ENCODE results near the gene PSMB7.

Gene PSMB7

DNA sequence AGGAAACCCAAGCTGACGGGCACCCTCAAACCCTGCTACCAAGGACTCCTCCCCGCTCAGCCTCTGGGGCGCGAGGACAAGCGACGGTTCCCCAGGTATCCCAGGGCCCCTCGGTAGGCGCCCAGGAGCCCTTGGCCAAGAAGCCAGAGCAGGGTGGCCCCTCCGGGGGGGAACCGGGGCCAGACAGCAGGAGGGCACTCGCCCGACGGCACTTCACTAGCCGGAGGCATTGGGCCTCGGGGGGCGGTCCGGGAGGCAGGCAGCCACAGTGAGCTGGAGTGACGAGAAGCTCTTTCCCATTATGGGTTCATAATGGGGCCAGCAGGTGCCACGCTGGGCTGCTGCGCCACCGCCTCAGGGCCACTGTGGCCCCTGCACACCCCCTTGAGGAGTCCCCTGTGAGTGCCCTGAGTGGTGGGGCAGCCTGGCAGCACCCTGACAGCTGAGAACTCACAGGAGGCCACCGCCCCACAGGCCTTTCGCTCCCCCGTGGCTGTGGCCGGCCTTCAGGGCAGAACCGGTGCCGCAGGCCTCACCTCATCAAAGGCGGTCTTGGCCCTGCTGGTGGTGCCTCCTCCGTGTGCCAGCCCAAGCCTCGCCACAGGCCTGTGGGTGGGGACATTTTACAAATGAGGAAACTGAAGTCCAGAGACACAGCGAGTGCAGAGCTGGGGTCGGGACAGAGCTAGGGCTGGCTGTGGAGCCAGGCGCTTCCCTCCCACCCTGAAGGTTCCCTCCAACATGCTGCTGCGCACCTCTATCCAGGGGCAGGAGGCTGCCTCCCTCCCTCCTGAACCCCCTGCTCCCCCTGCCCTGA, 68.7 kb downstream of the PSMB7 start:
- DNase-seq (ENCODE audit: low read depth in 2 of 2, low spot score in 1 of 2) = no peak

DNA sequence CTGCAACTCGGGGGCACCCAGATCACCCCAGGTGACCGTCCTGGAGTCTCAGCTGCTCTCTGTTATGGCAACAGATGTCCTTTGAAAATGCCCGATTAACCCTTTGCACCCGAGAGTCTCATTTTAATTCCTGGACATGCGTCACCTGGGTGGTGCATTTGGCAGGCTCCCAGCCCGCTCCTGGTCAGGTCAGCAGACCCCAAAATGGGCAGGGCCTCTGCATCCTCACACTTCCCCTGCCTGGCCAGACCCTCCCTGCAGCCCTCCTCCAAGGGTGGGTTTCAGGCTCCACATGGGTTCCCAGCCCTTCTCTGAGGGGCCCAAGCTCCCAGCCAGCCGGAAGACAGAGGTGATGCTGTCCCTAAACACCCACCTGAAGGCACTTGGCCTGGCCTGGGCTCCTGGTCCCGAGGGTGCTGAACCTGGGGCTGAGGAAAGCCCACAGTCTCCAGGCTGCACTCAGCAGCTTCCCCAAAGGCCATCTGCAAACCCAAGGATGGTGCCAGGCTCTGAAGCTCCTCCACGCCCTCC, 69.4 kb downstream of the PSMB7 start:
- no peak for DNase-seq (ENCODE audit: low read depth in 2 of 2, low spot score in 1 of 2)

DNA sequence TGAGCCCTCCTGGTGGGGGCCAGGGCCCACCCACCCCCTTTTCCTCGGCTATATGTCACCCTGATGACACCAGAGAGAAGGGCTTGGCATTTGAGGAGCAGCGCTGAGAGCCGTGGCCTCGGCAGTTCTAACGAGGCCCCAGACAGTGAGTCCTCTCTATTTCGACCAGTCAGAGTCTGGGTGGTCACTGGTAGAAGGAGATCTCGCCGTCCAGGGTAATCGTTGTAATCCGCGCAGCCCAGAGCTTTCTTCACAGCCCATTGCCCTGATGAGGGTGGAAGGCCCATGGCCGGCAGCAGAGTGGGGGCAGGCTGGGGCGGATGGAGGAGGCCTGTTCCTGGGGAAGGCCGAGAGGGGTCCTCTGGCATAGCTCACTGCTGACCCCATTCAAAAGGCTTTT, 70.2 kb downstream of the PSMB7 start:
- DNase-seq (ENCODE audit: low read depth in 2 of 2, low spot score in 1 of 2) = no peak

DNA sequence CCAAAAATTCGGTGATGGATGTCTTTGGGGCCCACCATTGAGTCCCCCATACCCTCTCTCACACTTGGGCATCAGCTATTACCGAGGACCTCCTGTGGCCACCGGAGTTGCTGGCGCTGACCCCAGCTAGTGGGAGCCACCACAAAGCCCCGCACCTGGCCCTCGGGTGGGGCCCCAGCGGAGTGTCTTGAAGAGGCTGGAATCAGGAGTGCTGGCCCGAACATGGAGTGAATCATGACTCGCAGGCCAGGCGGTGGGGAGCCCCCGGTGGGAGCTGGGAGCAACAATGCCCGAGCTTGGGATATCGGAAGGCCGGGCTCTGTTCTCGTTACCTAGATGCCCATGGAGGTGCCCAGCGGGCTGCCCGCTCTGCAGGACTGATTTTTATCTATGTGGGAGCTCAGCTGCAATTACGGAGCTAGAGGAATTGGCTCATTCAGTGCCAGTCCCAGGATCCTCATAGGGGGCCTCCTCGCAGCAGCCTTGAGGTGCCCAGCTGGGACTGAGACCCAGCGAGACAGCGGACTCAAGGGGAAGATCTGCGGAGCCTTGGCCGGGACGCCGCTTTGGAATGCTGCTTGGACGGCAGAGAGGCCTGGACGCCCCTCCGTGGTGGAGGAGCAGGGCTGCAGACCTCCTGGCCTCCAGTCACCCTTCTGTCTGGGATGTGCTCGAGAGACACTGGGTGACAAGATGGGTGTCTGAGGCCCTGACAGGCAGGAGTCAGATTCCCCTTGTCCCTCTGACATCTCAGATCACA, 70.8 kb downstream of the PSMB7 start:
- DNase-seq (ENCODE audit: low read depth in 2 of 2, low spot score in 1 of 2) = no peak

DNA sequence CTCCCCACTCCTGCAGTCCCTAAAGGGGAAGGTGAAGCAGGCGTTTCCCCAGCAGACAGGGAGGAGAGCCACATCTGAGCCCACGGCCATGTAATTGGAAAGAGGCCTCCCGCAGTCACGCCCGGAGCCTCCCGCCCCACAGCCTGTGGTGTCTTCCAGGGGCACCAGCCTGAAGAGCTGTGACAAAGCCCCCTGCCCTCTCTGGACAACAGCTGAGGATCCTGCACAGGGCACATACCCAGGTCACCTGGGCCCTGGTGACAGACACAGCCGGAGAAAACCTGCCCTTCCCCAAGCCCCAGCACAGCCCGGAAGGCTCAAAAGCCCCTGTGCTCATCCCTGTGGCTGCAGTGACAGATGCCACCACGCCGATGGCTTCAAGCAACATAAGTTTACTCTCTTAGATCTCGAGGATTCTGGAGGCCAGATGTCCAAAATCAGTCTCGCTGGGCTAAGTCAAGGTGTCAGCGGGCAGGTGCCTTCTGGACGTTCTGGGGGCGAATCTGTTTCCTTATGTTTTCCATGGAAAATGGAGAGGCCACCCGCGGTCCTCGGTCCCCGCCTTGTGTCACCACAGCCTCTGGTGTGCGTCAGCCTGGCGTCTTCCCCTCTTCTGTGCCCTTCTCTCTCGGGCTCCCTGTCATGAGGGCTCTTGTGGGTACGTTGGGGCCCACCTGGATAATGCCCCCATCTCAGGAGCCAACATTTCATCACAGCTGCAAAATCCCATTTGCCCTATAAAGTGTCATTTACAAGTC, 71.5 kb downstream of the PSMB7 start:
- DNase-seq (ENCODE audit: low read depth in 2 of 2, low spot score in 1 of 2) = no peak

DNA sequence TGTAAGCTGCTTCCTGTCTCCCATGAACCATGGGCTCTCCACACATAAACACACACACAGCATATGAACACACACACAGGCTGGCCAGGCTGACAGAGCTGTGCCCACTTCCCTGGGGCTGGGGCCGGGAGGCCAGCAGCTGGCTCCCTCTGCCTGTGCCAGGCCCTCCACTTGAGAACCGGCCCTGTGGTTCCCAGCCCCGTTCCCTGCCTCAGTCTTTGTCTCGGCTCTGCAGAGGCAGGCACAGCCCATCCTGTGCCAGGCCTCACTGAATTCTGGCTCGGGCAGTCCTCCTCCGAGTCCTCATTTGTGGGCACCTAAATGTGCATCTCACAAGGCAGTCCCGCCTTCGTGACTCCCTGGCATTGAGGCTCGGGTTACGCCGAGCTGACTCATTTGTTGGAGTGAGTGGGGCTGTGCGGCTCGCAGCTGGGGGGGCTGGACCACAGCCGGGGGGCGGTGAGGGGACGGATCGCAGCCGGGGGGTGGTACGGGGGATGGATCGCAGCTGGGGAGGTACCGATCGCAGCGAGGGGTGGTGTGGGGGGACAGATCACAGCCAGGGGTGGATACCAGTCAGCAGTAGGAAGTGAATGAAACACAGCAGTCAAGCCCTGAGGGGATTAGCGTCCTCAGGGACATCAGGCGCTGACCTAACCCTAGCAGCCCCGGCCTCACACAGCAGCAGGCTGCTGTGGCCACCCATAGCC, 72.3 kb downstream of the PSMB7 start:
- no peak for DNase-seq (ENCODE audit: low read depth in 2 of 2, low spot score in 1 of 2)

DNA sequence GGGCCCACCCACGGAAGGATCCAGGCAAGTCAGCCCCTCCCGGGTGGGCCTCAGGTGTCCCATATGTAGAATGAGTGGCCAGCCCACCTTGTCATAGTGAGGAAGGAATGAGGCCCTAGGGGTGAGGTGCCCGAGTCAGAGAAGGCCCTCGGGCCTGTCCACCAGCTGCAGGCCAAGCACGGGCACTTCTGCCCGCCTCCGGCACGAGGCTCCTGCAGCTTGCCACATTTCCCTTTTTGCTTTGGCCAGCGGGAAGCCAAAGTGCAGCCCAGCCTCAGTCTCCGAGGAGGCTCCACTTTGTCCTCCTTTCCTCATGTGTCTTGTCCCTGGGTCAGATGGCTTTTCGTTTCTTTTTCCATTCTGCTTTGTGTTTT, 72.9 kb downstream of the PSMB7 start:
- DNase-seq (ENCODE audit: low read depth in 2 of 2, low spot score in 1 of 2) = no peak

DNA sequence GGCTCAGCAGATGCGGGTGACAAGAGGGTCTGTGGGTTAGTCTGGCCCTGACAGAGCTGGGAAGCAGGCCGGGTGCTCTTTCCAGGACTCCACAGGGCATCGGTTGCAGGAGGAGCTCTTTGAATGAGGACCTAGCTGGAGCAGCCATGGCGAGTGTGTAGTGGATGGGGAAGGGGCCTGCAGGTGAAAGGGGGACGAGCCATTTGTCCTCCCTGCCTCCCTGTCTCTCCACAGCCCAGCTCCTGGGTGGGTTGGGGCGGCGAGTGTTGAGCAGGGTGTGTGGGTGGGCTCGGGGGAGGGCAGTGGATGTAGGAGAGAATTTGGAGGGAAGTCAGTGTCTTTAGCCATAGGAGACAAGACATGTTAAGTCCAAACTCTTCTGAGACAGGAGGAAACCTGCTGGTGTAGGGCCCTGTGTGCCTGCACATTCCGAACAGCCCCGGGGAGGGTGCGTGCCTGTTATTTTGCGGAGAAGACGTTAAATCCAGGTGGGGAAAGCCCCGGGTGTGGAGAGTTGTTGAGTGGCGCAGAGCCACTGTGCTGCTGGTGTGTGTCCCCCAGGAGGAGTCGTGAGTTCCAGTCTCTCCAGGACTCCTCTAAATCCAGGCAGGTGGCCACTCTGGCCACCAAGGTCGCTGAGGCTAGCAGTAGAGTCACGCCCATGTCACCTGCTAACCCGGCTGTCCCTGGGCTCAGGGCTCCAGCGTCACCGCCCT, 73.6 kb downstream of the PSMB7 start:
- no peak for DNase-seq (ENCODE audit: low read depth in 2 of 2, low spot score in 1 of 2)

DNA sequence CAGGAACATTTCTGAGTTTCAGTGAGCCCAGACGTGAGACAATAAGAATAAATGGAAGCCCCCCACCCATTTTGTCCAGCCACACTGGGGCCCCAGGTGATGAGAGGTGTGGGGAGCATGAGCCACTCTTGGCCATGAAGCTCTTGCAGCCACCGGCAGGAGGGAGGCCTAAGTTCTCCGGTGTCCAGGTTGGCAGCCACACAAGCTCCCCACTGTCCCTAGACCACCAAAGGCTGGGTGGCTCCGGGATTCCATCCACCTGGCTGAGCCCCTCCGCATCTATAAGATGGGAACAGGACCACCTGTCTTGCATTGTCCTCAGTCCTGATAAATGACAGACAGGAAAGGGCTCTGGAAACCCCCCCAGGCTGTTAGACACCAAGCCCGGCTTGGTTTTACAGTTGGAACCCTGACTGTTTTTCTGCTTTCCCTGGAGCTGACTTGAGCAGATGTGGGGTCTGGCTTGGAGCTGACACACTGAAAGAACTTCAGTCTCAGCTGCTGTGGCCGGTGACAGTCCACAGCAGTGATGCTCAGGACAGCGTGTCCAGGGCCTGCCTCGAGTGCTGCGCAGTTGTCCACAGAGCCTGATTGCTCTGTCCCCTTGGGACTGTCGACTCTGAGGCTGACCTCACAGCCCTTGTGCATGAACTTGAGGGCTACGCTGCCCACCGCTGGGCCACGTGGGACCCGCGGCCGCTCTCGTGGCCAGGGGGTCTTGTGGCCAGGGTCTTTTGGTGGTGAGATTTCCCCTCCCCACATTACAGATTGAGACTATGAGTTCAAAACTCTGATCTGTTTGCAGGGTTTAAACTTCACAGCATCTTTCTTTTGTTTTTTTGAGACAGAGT, 74.8 kb downstream of the PSMB7 start:
- DNase-seq (ENCODE audit: low read depth in 2 of 2, low spot score in 1 of 2) = no peak

DNA sequence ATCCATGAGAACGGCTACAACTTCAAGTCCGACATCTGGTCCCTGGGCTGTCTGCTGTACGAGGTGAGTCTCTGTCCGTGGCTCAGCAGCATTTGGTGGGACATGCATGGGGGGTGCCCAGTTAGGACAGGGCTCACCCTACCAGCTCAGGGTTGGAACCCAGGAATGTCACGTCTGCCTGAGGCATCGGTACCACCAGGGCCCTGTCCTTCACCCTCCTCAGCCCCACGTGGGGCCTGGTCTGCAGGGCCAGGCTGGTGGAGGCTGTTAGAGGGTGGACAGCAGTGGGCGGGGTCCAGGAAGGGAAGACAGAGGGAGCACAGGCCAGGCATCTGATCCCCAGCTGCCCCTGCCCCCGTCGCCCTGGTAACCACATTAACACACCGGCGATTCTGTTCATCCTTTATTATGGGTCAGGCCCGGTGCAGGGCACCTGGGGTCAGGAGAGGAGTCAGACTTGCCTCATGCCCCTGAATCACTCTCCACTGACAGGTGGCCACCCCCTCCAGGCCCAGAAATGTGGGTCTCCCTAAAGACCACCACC, 75.6 kb downstream of the PSMB7 start:
- DNase-seq (ENCODE audit: low read depth in 2 of 2, low spot score in 1 of 2) = no peak

DNA sequence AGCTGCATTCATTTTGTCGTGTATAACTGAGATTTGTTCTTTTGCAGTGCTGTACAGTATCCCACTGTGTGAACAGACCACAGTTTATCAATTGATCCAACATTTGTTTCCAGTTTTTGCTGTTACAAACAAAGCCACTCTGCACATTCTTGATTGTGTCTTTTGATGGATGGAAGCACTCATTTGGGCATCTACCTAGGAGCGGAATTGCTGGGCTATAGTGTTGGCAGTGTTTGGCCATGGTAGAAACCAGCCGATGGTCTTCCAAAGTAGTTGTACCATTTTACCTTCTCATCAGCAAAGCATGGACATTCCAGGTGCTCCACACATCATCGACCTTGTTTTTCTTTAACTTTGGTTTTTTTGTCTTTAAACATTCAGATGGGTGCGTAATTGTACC, 77.7 kb downstream of the PSMB7 start:
- DNase-seq (ENCODE audit: low read depth in 2 of 2, low spot score in 1 of 2) = no peak

DNA sequence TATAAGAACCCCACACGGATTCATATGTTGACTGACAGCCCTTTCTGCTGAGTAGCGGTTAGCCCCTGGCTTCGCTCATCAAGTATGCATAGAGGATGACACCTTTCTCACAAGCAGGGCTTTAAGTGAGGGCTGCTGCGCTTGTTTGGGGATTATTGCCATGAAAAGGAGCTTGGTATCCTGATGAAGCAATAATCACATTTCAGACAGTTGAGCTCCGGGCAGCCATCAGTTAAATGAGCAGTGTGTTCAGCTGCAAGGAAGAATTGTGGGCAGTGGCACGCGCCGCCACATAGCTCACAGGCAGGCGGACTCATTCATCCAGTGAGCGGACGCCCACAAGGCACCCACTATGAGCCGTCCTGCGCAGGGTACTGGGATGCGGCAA, 79.9 kb downstream of the PSMB7 start:
- DNase-seq (ENCODE audit: low read depth in 2 of 2, low spot score in 1 of 2) = no peak

DNA sequence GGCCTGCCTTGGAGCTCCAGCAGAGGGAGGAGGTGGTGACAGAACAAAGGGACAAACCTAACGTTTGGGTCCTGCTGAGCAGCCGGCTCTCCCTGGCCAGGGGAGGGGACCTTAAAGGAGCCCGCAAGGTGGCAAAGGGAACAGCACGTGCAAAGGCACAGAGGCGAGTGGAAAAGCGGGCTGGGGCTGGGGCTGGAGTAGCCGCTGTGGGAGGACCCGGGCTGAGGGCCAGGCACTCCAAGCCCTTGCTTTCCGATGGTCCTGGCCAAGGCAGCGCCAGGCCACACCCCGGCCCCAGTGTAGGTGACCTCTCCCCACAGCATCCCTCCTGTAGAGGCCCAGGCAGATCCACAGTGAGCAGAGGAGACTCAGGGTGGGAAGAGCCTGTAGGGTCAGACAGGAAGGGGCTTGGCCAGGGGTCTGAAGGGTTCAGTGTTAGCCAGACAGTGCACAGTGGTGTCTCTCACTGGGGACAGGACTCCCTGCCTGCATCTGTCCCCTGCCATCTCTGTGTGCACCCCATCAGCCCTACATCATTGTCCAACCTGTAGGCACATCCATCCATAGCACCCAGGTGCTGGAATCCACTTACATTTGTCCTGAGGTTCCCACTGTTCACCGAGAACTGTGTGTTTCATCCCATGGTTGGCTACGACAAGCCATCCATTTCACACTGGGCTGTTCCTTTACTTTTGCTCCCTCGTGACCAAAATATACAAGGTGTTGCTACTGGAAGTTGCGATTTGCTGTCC, 80.5 kb downstream of the PSMB7 start:
- DNase-seq (ENCODE audit: low read depth in 2 of 2, low spot score in 1 of 2) = no peak

DNA sequence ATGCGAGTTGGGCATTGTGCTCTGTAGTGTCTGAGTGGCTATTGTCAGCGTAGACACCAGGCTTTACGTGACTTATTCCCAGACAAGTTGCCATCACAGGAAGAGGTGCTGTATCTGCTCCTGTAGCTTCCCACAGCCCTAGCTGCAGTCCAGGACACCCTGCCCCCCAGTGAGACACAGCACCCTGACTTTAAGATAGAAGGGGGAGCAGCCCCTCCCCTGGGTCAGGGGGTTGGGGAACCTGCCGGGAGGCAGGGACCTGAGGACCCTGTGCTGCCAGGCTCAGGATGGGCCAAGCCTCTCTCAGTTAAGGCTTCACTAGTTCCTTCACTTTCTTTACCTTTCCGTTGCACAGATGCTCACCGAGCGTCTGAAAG, 82.1 kb downstream of the PSMB7 start:
- no peak for DNase-seq (ENCODE audit: low read depth in 2 of 2, low spot score in 1 of 2)

DNA sequence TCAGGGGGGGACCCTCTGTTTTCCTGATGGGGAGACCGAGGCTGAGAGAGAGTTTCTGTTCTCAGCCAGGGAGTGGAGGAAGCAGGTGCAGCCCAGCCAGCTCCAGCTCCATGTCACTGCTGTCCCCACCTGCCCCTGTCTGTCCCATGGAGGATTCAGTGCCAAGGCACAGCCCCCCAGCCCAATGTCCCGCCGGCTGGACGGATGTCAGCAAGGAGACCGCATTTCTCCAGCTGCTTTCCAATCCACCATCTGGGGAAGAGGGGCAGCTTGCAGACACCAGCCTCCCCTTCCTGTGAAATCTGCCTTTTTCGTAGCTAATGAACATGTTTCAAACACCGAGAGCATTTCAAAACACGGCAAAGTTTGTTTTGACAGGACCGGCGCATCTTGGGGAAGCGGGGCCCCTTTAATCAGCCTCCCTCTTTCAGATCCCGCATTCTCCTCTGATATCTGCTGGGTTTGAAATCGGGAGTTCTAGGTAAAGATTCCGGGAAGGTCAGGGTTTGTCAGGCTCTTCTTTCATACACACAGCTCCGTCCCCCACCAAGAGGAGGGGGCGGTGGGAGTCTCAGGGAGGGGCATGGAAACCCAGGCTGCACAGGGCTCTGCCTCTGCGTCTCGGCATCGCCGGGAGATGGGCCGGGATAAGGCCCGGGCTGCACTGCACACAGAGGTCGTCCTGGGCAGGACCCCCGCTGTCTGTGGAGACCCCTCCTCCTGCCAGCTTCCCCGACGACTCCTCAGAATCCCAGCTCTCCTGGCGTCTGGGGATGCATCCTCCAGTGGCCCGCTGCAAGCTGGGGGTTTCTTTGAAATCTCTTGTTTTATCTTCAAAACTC, 82.7 kb downstream of the PSMB7 start:
- no peak for DNase-seq (ENCODE audit: low read depth in 2 of 2, low spot score in 1 of 2)

DNA sequence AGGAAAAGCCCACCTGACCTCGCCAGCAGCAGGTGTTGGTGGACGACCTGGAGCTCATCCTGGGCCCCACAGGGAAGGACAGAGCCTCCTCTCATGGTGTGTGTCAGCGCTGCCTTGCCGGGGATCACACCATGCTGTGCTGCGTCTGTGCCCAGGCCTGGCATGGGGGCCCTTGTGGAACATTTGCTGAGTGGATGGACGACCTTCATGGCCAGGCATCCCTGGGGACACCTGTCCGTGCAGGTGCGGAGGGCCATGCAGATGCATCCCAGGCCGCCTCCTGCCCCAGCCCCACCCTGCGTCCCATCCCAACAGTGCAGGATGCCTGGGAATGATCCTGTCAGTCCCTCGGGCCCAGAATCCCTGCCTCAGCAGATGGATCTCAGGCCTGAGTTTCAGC, 83.7 kb downstream of the PSMB7 start:
- DNase-seq (ENCODE audit: low read depth in 2 of 2, low spot score in 1 of 2) = no peak

DNA sequence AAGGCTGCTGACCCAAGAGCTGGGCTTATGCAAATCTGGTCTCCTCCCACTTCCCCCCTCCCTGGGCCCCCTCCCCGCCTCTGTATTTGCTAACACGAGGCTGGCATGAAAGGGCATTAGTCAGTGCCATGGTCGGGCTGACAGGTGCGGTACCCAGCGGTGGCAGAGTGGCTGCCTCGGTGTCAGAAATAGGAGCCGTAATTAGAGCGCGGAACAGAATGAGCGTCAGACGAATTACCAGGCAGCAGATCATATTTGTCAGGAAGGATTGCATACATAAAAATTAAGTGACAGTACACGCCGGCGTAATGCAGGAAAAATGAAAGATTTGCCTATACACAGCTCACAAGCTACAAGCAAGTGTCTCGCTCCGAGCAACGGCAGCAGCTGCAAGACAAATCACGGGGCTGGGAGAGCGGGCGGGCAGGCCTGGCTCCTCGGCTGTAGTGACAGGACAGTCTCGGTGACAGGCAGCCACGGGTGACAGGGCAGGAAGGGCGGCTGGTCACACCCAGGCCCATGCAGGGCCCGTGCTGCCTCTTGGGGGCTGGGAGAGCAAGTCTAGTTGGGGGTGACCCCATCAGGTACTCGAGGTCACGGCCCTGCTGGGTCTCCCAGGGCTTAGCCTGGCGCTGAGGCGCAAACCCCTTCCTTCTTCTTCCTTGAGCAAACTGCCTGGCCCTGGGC, 85.1 kb downstream of the PSMB7 start:
- no peak for DNase-seq (ENCODE audit: low read depth in 2 of 2, low spot score in 1 of 2)
